Kidney (tissue), 14 donors: Measurements from ENCODE around the gene CRTC1. TPM values are rescaled to one million over a fixed set of nuclear protein-coding genes. Genes with fewer than 3 reads are reported as not detected.
A peak's percentile ranks its signal among the peaks of the same experiment; 100 is the strongest.

Experiments
- DNase-seq, 5 donors: peaks; one replicate each; pipeline ENCODE4 v3.0.0-alpha.2; 2013 to 2020
- FAIRE-seq: peaks from 2 replicates; lab custom pipeline; 2012; peaks lifted over from hg19 to GRCh38; lab: Jason Lieb, UNC
- H3K27ac ChIP-seq, 2 donors: one replicate each; pipeline ENCODE4 v1.7.0; 2013; ENCODE audit warnings: low read depth in 2 of 2, low read length in 2 of 2, inconsistent platforms in 1 of 2
- H3K27me3 ChIP-seq: one replicate; pipeline ENCODE4 v1.7.1; 2013; ENCODE audit warnings: low read length, inconsistent platforms; ENCODE audit not compliant: control insufficient read depth, insufficient read depth
- H3K36me3 ChIP-seq, 3 donors: one replicate each; pipeline versions ENCODE4 v1.7.0 to v1.7.1; 2013; ENCODE audit warnings: low read length in 3 of 3, control low read depth in 1 of 3, inconsistent platforms in 1 of 3; ENCODE audit not compliant: insufficient read depth in 3 of 3, control insufficient read depth in 2 of 3
- H3K4me1 ChIP-seq, 3 donors: one replicate each; pipeline versions ENCODE4 v1.7.0 to v1.7.1; 2013; ENCODE audit warnings: low read length in 3 of 3, inconsistent platforms in 1 of 3, low read depth in 1 of 3; ENCODE audit not compliant: control insufficient read depth in 2 of 3, insufficient read depth in 2 of 3
- H3K4me3 ChIP-seq, 3 donors: one replicate each; pipeline versions ENCODE4 v1.7.0 to v1.8.1; 2013; ENCODE audit warnings: low read length in 3 of 3, control low read depth in 1 of 3, inconsistent platforms in 1 of 3
- H3K9ac ChIP-seq, 3 donors: one replicate each; pipeline versions ENCODE4 v1.7.0 to v1.7.1; 2013; ENCODE audit warnings: low read length in 3 of 3, control low read depth in 1 of 3, inconsistent platforms in 1 of 3
- H3K9me3 ChIP-seq, 3 donors: one replicate each; pipeline versions ENCODE4 v1.7.0 to v1.7.1; 2013; ENCODE audit warnings: low read length in 3 of 3, control low read depth in 1 of 3, inconsistent platforms in 1 of 3; ENCODE audit not compliant: control insufficient read depth in 2 of 3, insufficient read depth in 1 of 3
- intact Hi-C: fragments of 100-400 bp; cut with DNase I; formaldehyde crosslinking; loops from one replicate; pipeline ENCODE4 v1.11.1; 2022
- polyA plus RNA-seq: library from polyadenylated mRNA; stranded (reverse); fragments of 350-450 nt; fragmentation: Illumina TruSeq; extraction: RNeasy Lipid Tissue Mini Kit (QIAGEN cat#74804); gene quantifications from one replicate; pipeline ENCODE4 v1.2.3, GENCODE V29; 2014; ENCODE audit warnings: low read depth, low replicate concordance; ENCODE audit not compliant: insufficient read depth
- total RNA-seq: library from RNA; stranded (reverse); fragmentation: NEBNext Ultra II Directional; extraction: Animal tissue kit (Norgen Biotek cat#: 25700); gene quantifications from one replicate; pipeline ENCODE4 v1.2.1, GENCODE V29; 2021
- TF ChIP-seq, protein P1 (sequence below): IDR thresholded peaks from 3 replicates; pipeline ENCODE4 v1.5.1; 2012; ENCODE audit warnings: mild to moderate bottlenecking, moderate library complexity, borderline replicate concordance; ENCODE audit not compliant: insufficient read depth; ENCODE audit errors: extremely low read depth
- donor health status: control.
- donor health status: control.
- donor health status: control.
- donor health status: control.
- donor health status: control.
- donor health status: DM: yes; HTN: yes; CAD: no.
- donor health status: Normal renal cell carcinoma (clear cell type).

CRTC1 gene
- total and polyA plus RNA-seq, 2 donors from 2014 or later, result 10.9 to 26.8 TPM

DNA sequence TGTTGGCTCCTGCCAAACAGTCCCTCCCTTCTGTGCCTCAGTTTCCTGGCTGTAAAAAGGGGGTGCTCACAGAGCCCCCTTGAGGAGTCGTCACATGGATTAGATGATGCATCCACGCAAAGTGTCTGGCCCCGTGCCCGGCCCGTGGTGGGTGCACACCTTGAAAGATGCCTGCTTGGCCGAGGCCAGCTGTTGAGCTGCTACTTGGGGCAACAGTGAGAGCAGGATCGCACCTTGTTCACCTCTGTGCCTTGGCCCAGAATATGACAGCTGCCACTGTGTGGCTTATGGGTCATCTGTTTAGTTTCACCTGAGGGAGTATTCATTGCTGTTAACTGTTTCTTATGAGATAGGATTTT, 17.7 kb downstream of the CRTC1 start:
- Histone ChIP-seq H3K4me1 (peaks cover 0 to 31% (median 3%) of the 10 kb centered on the region in 3 donors), H3K27ac (peak overlapping the region; percentile 61 to 63), H3K36me3 (peaks cover 0 to 3% (median 0%) of the 10 kb centered on the region in 3 donors), H3K27me3 (no peaks in the 10 kb centered on the region), H3K4me3 (peak overlapping the region in 1 of 3 donors; percentile 71), H3K9me3 (no peaks in the 10 kb centered on the region), H3K9ac (peak overlapping the region in 1 of 3 donors; percentile 84)
- FAIRE-seq, result no peak
- TF ChIP-seq, protein P1, sequence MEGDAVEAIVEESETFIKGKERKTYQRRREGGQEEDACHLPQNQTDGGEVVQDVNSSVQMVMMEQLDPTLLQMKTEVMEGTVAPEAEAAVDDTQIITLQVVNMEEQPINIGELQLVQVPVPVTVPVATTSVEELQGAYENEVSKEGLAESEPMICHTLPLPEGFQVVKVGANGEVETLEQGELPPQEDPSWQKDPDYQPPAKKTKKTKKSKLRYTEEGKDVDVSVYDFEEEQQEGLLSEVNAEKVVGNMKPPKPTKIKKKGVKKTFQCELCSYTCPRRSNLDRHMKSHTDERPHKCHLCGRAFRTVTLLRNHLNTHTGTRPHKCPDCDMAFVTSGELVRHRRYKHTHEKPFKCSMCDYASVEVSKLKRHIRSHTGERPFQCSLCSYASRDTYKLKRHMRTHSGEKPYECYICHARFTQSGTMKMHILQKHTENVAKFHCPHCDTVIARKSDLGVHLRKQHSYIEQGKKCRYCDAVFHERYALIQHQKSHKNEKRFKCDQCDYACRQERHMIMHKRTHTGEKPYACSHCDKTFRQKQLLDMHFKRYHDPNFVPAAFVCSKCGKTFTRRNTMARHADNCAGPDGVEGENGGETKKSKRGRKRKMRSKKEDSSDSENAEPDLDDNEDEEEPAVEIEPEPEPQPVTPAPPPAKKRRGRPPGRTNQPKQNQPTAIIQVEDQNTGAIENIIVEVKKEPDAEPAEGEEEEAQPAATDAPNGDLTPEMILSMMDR, result no peak
- DNase-seq, result no peak
- intact Hi-C loops, result no loop called here

DNA sequence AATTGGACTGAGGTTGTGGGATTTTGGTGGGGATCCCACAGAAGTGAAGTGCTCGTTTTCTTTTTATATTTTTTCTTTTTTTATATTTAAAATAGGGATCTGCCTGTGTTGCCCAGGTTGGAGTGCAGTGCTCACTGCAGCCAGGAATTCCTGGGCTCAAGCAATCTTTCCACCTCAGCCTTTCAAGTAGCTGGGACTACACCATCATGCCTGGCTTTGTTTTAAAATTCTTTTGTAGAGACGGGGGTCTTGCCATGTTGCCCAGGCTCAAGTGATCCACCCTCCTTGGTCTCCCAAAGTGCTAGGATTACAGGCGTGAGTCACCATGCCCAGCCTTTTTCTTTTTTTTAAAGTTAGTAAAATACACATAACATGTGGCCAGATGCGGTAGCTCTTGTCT, 20.6 kb downstream of the CRTC1 start:
- H3K27ac ChIP-seq, result no peak overlapping the region
- no peaks in the 10 kb centered on the region for H3K36me3 ChIP-seq
- DNase-seq (no peak), FAIRE-seq (no peak)
- TF ChIP-seq, protein P1, result no peak
- H3K9ac ChIP-seq, result no peak overlapping the region
- no peak overlapping the region for H3K4me3 ChIP-seq
- peaks cover 0 to 19% (median 3%) of the 10 kb centered on the region in 3 donors for H3K4me1 ChIP-seq
- H3K9me3 ChIP-seq, result no peaks in the 10 kb centered on the region
- no peaks in the 10 kb centered on the region for H3K27me3 ChIP-seq
- intact Hi-C loops, result no loop called here

DNA sequence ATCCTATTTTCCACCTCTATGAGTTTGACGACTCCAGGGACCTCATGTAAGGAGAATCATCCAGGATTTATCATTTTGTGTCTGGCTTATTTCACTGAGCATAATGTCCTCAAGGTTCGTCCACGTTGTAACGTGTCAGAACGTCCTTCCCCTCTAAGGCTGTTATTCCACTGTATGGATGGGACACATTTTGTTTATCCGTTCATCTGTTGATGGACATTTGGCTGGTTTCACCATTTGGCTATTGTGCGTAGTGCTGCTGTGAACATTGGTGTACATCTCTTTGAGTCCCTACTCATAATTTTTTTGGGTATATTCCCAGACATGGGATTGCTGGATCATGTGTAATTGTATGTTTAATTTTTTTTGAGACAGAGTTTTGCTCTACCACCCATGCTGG, 21.5 kb downstream of the CRTC1 start:
- DNase-seq (no peak), FAIRE-seq (no peak)
- H3K27ac ChIP-seq, result no peak overlapping the region
- H3K9me3 ChIP-seq, result no peaks in the 10 kb centered on the region
- H3K27me3 ChIP-seq, result no peaks in the 10 kb centered on the region
- intact Hi-C loops, result no loop called here
- H3K4me3 ChIP-seq, result no peak overlapping the region
- TF ChIP-seq, protein P1, result no peak
- no peaks in the 10 kb centered on the region for H3K36me3 ChIP-seq
- no peak overlapping the region for H3K9ac ChIP-seq
- peaks cover 0 to 18% (median 3%) of the 10 kb centered on the region in 3 donors for H3K4me1 ChIP-seq
